Mucosa of descending colon (tissue), 3 donors: ENCODE data around the gene CLNK. TPM values are rescaled to one million over a fixed set of nuclear protein-coding genes. Genes with fewer than 3 reads are reported as not detected.

Experiments
- ATAC-seq: fragments of 200-7000 bp; cut with Tn5 transposase; one replicate; pipeline ENCODE4 v1.9.1; 2020; ENCODE audit warnings: mild to moderate bottlenecking, moderate library complexity
- DNase-seq, 3 donors: peaks; one replicate each; pipeline ENCODE4 v3.0.0-alpha.2; 2020
- H3K36me3 ChIP-seq: fragments of 200-600 bp; one replicate; pipeline ENCODE4 v1.8.0; 2021; ENCODE audit warnings: low read depth, mild to moderate bottlenecking
- H3K4me1 ChIP-seq: fragments of 200-600 bp; one replicate; pipeline ENCODE4 v1.8.0; 2021; ENCODE audit warnings: low read depth, mild to moderate bottlenecking
- H3K4me3 ChIP-seq: fragments of 200-600 bp; one replicate; pipeline ENCODE4 v1.8.0; 2021; ENCODE audit warnings: mild to moderate bottlenecking
- H3K9me3 ChIP-seq: fragments of 200-600 bp; one replicate; pipeline ENCODE4 v1.8.0; 2021; ENCODE audit warnings: mild to moderate bottlenecking
- CTCF ChIP-seq: fragments of 200-600 bp; IDR thresholded peaks from one replicate; pipeline ENCODE4 v1.8.0; 2022; ENCODE audit warnings: antibody characterized with exemption, mild to moderate bottlenecking
- intact Hi-C, 2 donors: fragments of 100-400 bp; cut with DNase I in 1 of 2; cut with micrococcal nuclease in 1 of 2; formaldehyde crosslinking; loops; one replicate each; pipeline versions ENCODE4 v1.11.0 to v1.11.1; 2022; cut with DNase I, micrococcal nuclease
- total RNA-seq, 3 donors: library from RNA; stranded (reverse); fragmentation: NEBNext Ultra II Directional in 2 of 3; extraction: Animal tissue kit (Norgen Biotek cat#: 25700) in 2 of 3; gene quantifications; one replicate each; pipeline versions ENCODE4 v1.2.1 to v1.2.4, GENCODE V29; 2021 to 2023
- donor health status: DM: no; HTN: no; CAD: no; lungs with moderate emphysema.
- donor health status: DM: no; HTN: no; CAD: no.
- donor health status: DM: no; HTN: yes; CAD: no.

The CLNK gene
- total RNA-seq, 3 donors from 2014 or later = 0.27 to 0.60 TPM; not detected in 1

- TF ChIP-seq CTCF = no peak
- Histone ChIP-seq H3K36me3 (no peaks in the 10 kb centered on the region), H3K9me3 (no peaks in the 10 kb centered on the region), H3K4me3 (no peak overlapping the region), H3K4me1 (no peaks in the 10 kb centered on the region)
- DNase-seq = no peak
- ATAC-seq = no peak
- intact Hi-C loops = no loop called here
Measured at GRCh38 chr4:10648479-10648878, 36.1 kb downstream of the CLNK start.

- Histone ChIP-seq H3K4me3 (no peak overlapping the region), H3K9me3 (no peaks in the 10 kb centered on the region), H3K4me1 (no peaks in the 10 kb centered on the region), H3K36me3 (no peaks in the 10 kb centered on the region)
- no peak for TF ChIP-seq CTCF
- ATAC-seq = no peak
- no peak for DNase-seq
- intact Hi-C loops = no loop called here
Measured at GRCh38 chr4:10647846-10648245, 36.7 kb downstream of the CLNK start.

- DNase-seq (no peak), ATAC-seq (no peak)
- no peaks in the 10 kb centered on the region for H3K4me1 ChIP-seq
- intact Hi-C loops = no loop called here
- TF ChIP-seq CTCF = no peak
- no peaks in the 10 kb centered on the region for H3K9me3 ChIP-seq
- H3K36me3 ChIP-seq = no peaks in the 10 kb centered on the region
- no peak overlapping the region for H3K4me3 ChIP-seq
Measured at GRCh38 chr4:10643600-10644425, 40.8 kb downstream of the CLNK start.

GRCh38 chr4:10640561-10641201 lies 43.9 kb downstream of the CLNK start:
- H3K4me1 ChIP-seq = no peaks in the 10 kb centered on the region
- H3K36me3 ChIP-seq = no peaks in the 10 kb centered on the region
- no peaks in the 10 kb centered on the region for H3K9me3 ChIP-seq
- no peak for DNase-seq
- intact Hi-C loops = no loop called here
- ATAC-seq = peak; percentile 46
- no peak overlapping the region for H3K4me3 ChIP-seq
- TF ChIP-seq CTCF = no peak

- no peak for TF ChIP-seq CTCF
- Histone ChIP-seq H3K36me3 (no peaks in the 10 kb centered on the region), H3K9me3 (no peaks in the 10 kb centered on the region), H3K4me3 (no peak overlapping the region), H3K4me1 (no peaks in the 10 kb centered on the region)
- intact Hi-C loops = no loop called here
- ATAC-seq (no peak), DNase-seq (no peak)
Measured at GRCh38 chr4:10639664-10640063, 44.9 kb downstream of the CLNK start.
